Fibroblast of lung (primary cell): ENCODE measurements around the gene FBLN7.
"Not testable (repeated sequence)": the region's sequence is repeated elsewhere in the genome, so short reads cannot be mapped to it uniquely, and the experiment has no call there.

ENCODE experiments used
- EZH2 ChIP-seq: IDR thresholded peaks from 2 replicates; pipeline ENCODE4 v1.5.1; 2012; ENCODE audit warnings: low read length, control low read depth, mild to moderate bottlenecking; ENCODE audit errors: missing control alignments
- TF ChIP-seq, protein P1 (sequence below), 2 donors: IDR thresholded peaks in 1 of 2; conservative IDR thresholded peaks in 1 of 2; 1 replicate in 1 of 2; 2 replicates in 1 of 2; pipeline ENCODE4 v1.5.1; 2011 to 2012; ENCODE audit warnings: low read length in 2 of 2, control low read depth in 1 of 2, inconsistent platforms in 1 of 2, low read depth in 1 of 2, mild to moderate bottlenecking in 1 of 2

GRCh38 chr2:112207905-112208304, 69.7 kb downstream of the FBLN7 start:
- TF ChIP-seq, protein P1, sequence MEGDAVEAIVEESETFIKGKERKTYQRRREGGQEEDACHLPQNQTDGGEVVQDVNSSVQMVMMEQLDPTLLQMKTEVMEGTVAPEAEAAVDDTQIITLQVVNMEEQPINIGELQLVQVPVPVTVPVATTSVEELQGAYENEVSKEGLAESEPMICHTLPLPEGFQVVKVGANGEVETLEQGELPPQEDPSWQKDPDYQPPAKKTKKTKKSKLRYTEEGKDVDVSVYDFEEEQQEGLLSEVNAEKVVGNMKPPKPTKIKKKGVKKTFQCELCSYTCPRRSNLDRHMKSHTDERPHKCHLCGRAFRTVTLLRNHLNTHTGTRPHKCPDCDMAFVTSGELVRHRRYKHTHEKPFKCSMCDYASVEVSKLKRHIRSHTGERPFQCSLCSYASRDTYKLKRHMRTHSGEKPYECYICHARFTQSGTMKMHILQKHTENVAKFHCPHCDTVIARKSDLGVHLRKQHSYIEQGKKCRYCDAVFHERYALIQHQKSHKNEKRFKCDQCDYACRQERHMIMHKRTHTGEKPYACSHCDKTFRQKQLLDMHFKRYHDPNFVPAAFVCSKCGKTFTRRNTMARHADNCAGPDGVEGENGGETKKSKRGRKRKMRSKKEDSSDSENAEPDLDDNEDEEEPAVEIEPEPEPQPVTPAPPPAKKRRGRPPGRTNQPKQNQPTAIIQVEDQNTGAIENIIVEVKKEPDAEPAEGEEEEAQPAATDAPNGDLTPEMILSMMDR (conservative IDR thresholded peaks at IDR 0.05 in 1 of 2, IDR thresholded peaks at IDR 0.05 in 1 of 2; ENCODE audit: low read depth in 1 of 2, low read length in 2 of 2) = not testable (repeated sequence)
- not testable (repeated sequence) for TF ChIP-seq EZH2
